Measurements from ENCODE around the gene PHF13.

DNA sequence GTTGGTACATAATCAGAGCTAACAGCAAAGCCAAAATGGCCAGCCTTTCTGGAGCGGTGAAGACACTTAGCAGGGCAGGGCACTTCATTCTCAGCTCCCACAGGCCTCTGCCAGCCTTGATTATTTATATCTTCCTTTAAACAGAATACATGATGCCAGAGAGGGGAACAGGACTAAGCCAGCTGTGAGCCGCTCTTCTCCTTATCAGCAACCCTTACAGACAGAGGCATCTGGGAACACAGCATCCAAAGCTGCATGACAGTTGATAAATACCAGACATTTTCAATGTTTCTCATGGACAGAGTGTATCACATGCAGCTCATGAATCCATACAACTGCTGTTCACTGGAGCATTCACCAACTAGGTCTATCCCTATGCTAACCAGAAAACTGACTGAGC is 59.0 kb downstream of the PHF13 start:
- TF ChIP-seq, protein P1, sequence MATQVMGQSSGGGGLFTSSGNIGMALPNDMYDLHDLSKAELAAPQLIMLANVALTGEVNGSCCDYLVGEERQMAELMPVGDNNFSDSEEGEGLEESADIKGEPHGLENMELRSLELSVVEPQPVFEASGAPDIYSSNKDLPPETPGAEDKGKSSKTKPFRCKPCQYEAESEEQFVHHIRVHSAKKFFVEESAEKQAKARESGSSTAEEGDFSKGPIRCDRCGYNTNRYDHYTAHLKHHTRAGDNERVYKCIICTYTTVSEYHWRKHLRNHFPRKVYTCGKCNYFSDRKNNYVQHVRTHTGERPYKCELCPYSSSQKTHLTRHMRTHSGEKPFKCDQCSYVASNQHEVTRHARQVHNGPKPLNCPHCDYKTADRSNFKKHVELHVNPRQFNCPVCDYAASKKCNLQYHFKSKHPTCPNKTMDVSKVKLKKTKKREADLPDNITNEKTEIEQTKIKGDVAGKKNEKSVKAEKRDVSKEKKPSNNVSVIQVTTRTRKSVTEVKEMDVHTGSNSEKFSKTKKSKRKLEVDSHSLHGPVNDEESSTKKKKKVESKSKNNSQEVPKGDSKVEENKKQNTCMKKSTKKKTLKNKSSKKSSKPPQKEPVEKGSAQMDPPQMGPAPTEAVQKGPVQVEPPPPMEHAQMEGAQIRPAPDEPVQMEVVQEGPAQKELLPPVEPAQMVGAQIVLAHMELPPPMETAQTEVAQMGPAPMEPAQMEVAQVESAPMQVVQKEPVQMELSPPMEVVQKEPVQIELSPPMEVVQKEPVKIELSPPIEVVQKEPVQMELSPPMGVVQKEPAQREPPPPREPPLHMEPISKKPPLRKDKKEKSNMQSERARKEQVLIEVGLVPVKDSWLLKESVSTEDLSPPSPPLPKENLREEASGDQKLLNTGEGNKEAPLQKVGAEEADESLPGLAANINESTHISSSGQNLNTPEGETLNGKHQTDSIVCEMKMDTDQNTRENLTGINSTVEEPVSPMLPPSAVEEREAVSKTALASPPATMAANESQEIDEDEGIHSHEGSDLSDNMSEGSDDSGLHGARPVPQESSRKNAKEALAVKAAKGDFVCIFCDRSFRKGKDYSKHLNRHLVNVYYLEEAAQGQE (IDR thresholded peaks at IDR 0.05; ENCODE audit: borderline replicate concordance): no peak
- TF ChIP-seq, protein P2, sequence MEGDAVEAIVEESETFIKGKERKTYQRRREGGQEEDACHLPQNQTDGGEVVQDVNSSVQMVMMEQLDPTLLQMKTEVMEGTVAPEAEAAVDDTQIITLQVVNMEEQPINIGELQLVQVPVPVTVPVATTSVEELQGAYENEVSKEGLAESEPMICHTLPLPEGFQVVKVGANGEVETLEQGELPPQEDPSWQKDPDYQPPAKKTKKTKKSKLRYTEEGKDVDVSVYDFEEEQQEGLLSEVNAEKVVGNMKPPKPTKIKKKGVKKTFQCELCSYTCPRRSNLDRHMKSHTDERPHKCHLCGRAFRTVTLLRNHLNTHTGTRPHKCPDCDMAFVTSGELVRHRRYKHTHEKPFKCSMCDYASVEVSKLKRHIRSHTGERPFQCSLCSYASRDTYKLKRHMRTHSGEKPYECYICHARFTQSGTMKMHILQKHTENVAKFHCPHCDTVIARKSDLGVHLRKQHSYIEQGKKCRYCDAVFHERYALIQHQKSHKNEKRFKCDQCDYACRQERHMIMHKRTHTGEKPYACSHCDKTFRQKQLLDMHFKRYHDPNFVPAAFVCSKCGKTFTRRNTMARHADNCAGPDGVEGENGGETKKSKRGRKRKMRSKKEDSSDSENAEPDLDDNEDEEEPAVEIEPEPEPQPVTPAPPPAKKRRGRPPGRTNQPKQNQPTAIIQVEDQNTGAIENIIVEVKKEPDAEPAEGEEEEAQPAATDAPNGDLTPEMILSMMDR (IDR thresholded peaks at IDR 0.05; ENCODE audit: poor library complexity, severe bottlenecking): no peak
- TF ChIP-seq EZH2 (IDR thresholded peaks at IDR 0.05; ENCODE audit: borderline replicate concordance, insufficient read depth, low read length, poor library complexity, severe bottlenecking) (no peak), TAF1 (IDR thresholded peaks at IDR 0.05; ENCODE audit: low read depth) (no peak), SMC3 (conservative IDR thresholded peaks at IDR 0.05; ENCODE audit: poor library complexity) (no peak), POLR2AphosphoS5 (IDR thresholded peaks at IDR 0.05) (no peak)
